K562 (cell line): Measurements from ENCODE around the gene CTTNBP2NL. TPM values are rescaled to one million over a fixed set of nuclear protein-coding genes. Genes with fewer than 3 reads are reported as not detected.

Source experiments
- ATAC-seq: fragments of 200-7000 bp; cut with Tn5 transposase; 3 replicates; pipeline ENCODE4 v1.9.1; 2020; ENCODE audit warnings: moderate library complexity
- BruUV-seq: library from RNA; stranded (reverse); fragments of 400-500 nt; replicated peaks from 2 replicates; lab custom pipeline; 2021; lab: Mats Ljungman, UMichigan
- CTCF ChIA-PET: fragments of 300-600 bp; formaldehyde crosslinking; extraction: SDS; loops from one replicate; lab custom pipeline; 2021; ENCODE audit warnings: low intra/inter-chr PET ratio; lab: Yijun Ruan, JAX
- POLR2A ChIA-PET: fragments of 300-600, 350-650 bp; sonication (Branson Sonifier 250); formaldehyde crosslinking; extraction: SDS; loops from one replicate; lab custom pipeline; 2021; ENCODE audit warnings: antibody characterized with exemption, inconsistent platforms; lab: Yijun Ruan, JAX
- DNase-seq, 4 experiments: peaks; one replicate each; pipeline versions ENCODE4 v3.0.0 to v3.0.0-alpha.2; 2011 to 2018; ENCODE audit warnings: low spot score in 3 of 4, mixed read lengths in 3 of 4; ENCODE audit errors: extremely low read depth in 1 of 4
- FAIRE-seq: peaks from 2 replicates; lab custom pipeline; 2011; peaks lifted over from hg19 to GRCh38; lab: Jason Lieb, UNC
- H2AFZ ChIP-seq: 2 replicates; pipeline ENCODE4 v1.6.0; 2011; ENCODE audit warnings: low read depth, low read length, control low read depth, inconsistent platforms
- H3K27ac ChIP-seq: fragments of 200-600 bp; 3 replicates; pipeline ENCODE4 v1.8.0; 2011; ENCODE audit warnings: low read depth, mild to moderate bottlenecking, control low read depth, inconsistent platforms, low read length, moderate library complexity, mixed read lengths; ENCODE audit errors: extremely low read depth
- H3K27me3 ChIP-seq, 2 experiments: fragments of 300-600 bp in 1 of 2; 2 replicates in 1 of 2; 3 replicates in 1 of 2; pipeline versions ENCODE4 v1.6.0 to v1.8.0; 2011; ENCODE audit warnings: inconsistent platforms in 2 of 2, low read length in 2 of 2, mild to moderate bottlenecking in 1 of 2, mixed read lengths in 1 of 2, moderate library complexity in 1 of 2; ENCODE audit not compliant: control insufficient read depth in 2 of 2, insufficient read depth in 2 of 2
- H3K36me3 ChIP-seq: fragments of 300-600 bp; 3 replicates; pipeline ENCODE4 v1.8.0; 2011; ENCODE audit warnings: mild to moderate bottlenecking, low read length, inconsistent platforms; ENCODE audit not compliant: control insufficient read depth, insufficient read depth
- H3K4me1 ChIP-seq, 2 experiments: fragments of 200-600 bp in 1 of 2; replicated peaks in 1 of 2; 2 replicates in 1 of 2; 3 replicates in 1 of 2; pipeline versions ENCODE4 v1.5.1 to v1.8.0; 2011; ENCODE audit warnings: inconsistent platforms in 2 of 2, low read length in 2 of 2, mild to moderate bottlenecking in 1 of 2, mixed read lengths in 1 of 2, moderate library complexity in 1 of 2; ENCODE audit not compliant: control insufficient read depth in 2 of 2, insufficient read depth in 2 of 2
- H3K4me2 ChIP-seq: 2 replicates; pipeline ENCODE4 v1.6.1; 2011; ENCODE audit warnings: low read length, control low read depth, inconsistent platforms, mixed read lengths; ENCODE audit not compliant: insufficient read depth
- H3K4me3 ChIP-seq: fragments of 200-600 bp; sonication (generic), shearing (Covaris generic); 2 replicates; pipeline ENCODE4 v1.5.1; 2016; ENCODE audit warnings: control low read depth, inconsistent platforms
- H3K79me2 ChIP-seq: fragments of 200-600 bp; 3 replicates; pipeline ENCODE4 v1.8.0; 2011; ENCODE audit warnings: low read length, inconsistent platforms; ENCODE audit not compliant: control insufficient read depth, insufficient read depth
- H3K9ac ChIP-seq, 2 experiments: 2 replicates each; pipeline versions ENCODE4 v1.6.0 to v1.6.1; 2011; ENCODE audit warnings: low read depth in 2 of 2, low read length in 2 of 2, control low read depth in 1 of 2, inconsistent platforms in 1 of 2, mild to moderate bottlenecking in 1 of 2, mixed read lengths in 1 of 2; ENCODE audit not compliant: insufficient read depth in 1 of 2
- H3K9me1 ChIP-seq: one replicate; pipeline ENCODE4 v1.6.0; 2011; ENCODE audit warnings: inconsistent platforms, mild to moderate bottlenecking, low read length, moderate library complexity; ENCODE audit not compliant: control insufficient read depth, insufficient read depth
- H3K9me3 ChIP-seq: replicated peaks from 2 replicates; pipeline ENCODE4 v1.5.1; 2011; ENCODE audit warnings: low read depth, low read length, inconsistent platforms; ENCODE audit not compliant: control insufficient read depth, insufficient read depth
- H4K20me1 ChIP-seq: replicated peaks from 2 replicates; pipeline ENCODE4 v1.6.1; 2011; ENCODE audit warnings: low read length, inconsistent platforms, mixed read lengths; ENCODE audit not compliant: control insufficient read depth, insufficient read depth
- HBP1 ChIP-seq: fragments of 450-650 bp; formaldehyde crosslinking; IDR thresholded peaks from 2 replicates; pipeline ENCODE4 v1.4.0; 2022; ENCODE audit warnings: missing genetic modification characterization
- ZNF316 ChIP-seq: fragments of 450-650 bp; IDR thresholded peaks from 2 replicates; pipeline ENCODE4 v1.6.1; 2016
- WGBS: fragments of 100-300 bp; shearing (Covaris generic); methylation state at CpG from one replicate; pipeline ENCODE4 v1.1.6; 2016; ENCODE audit warnings: low coverage, mixed read lengths; ENCODE audit not compliant: insufficient coverage; ENCODE audit errors: missing lambda C conversion rate; 5-methylcytosine and 5-hydroxymethylcytosine counted together
- in situ Hi-C: fragments of 300-500 bp; cut with MboI; formaldehyde crosslinking; loops from 4 replicates; pipeline ENCODE4 v1.15.0; 2018; ENCODE audit warnings: inconsistent platforms, mixed read lengths
- intact Hi-C: fragments of 100-400 bp; cut with micrococcal nuclease; formaldehyde crosslinking; loops from 2 replicates; pipeline ENCODE4 v1.14.2; 2022
- polyA plus RNA-seq, 8 experiments: library from polyadenylated mRNA; depleted of rRNA in 4 of 8; stranded (reverse) in 5 of 8; unstranded in 3 of 8; fragments of >200 nt; fragmentation: Nextera tagmentation in 2 of 8; fragmentation: Illumina TruSeq in 1 of 8; extraction: Ambion mirVana in 2 of 8; extraction: Trizol in 1 of 8; gene quantifications; 2 replicates each; pipeline versions ENCODE4 v1.2.1 to v1.2.3, GENCODE V29; 2011 to 2014; ENCODE audit warnings: inconsistent platforms in 1 of 8, missing spikeins in 1 of 8
- total RNA-seq, 7 experiments: library from RNA; depleted of rRNA in 6 of 7; stranded (reverse); fragments of >200 nt in 6 of 7; fragmentation: Illumina TruSeq in 2 of 7; extraction: Trizol in 2 of 7; gene quantifications; 2 replicates each; pipeline versions ENCODE4 v1.2.1 to v1.2.3, GENCODE V29; 2011 to 2021; ENCODE audit warnings: low replicate concordance in 1 of 7
- TF ChIP-seq, protein P1 (sequence below): sonication (generic); formaldehyde crosslinking; IDR thresholded peaks from 2 replicates; pipeline ENCODE4 v1.8.0; 2022; ENCODE audit warnings: mild to moderate bottlenecking, low read depth, missing genetic modification reagents

CTTNBP2NL gene
- total and polyA plus RNA-seq, 9 of the 15 experiments (the other 6 are each of a cell fraction or from before 2014, with no cell fraction given), result 0.27 to 1.4 (median 0.62) TPM

DNA sequence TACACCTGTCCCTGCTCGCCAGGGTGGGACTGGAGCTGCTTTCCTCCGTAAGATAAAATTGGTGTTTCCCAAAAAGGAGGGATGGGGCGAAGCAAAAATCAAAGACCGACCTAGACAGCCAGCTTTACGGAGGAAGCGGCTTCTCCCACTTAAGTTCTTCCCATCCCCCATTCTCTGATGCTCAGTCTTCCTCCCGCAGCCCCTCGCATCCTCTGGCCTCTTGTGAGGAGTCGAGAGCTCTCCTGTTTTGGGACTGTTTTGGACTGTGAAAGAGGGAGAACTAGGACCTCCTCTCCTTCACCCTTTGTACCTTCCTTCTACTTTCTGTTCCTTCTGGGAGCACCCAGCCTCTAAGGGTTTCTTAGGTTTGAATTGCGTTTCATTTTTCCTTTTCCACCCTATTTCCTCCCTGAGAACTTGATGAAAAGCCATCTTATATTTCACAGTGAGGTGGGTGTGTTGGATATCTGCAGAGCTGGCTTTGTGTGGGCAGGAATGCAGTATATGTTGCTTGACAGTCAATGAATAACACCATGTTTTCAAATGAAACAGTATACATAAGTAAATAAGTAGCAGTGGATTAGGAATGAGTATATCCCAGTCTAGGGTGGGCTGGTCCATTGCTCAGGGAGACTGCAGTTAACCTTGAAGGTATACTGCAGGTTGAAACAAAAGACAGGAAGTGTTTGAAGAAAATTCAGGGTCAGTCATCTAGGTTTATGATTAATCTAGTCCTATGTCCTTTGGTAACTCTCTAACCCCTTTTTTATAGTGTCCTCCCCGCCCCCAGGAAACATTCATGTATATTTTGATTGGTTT is 848 bp downstream of the CTTNBP2NL start:
- in situ Hi-C loops (no loop called here), intact Hi-C loops (no loop called here)
- H3K9me3 ChIP-seq, result no peaks in the 10 kb centered on the region
- no peaks in the 10 kb centered on the region for H3K9me1 ChIP-seq
- ATAC-seq (no peak), FAIRE-seq (no peak), DNase-seq (no peak)
- WGBS, result 16% methylated on average over 11 of the region's 11 CpGs
- H3K4me1 ChIP-seq, result peaks cover 11 to 22% of the 10 kb centered on the region in 2 experiments; a peak in 4 of 5 replicates
- no peaks in the 10 kb centered on the region for H3K36me3 ChIP-seq
- no peaks in the 10 kb centered on the region for H4K20me1 ChIP-seq
- ChIA-PET POLR2A (interaction anchor here (0.6 to 1.3 kb wide), 3 partner anchors 14 to 65 kb away, joined by 3 to 6 read pairs (median 4); no protein-coding TSS in a partner anchor), CTCF (no interaction called here)
- TF ChIP-seq, protein P1, sequence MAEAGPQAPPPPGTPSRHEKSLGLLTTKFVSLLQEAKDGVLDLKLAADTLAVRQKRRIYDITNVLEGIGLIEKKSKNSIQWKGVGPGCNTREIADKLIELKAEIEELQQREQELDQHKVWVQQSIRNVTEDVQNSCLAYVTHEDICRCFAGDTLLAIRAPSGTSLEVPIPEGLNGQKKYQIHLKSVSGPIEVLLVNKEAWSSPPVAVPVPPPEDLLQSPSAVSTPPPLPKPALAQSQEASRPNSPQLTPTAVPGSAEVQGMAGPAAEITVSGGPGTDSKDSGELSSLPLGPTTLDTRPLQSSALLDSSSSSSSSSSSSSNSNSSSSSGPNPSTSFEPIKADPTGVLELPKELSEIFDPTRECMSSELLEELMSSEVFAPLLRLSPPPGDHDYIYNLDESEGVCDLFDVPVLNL (CRISPR knock-in tag), result 0 out of 2 replicates have a peak, but pooled peaks have one; percentile 8
- no peak for TF ChIP-seq ZNF316
- H3K27ac ChIP-seq, result no peak overlapping the region
- peak overlapping the region; percentile 51 for H3K4me3 ChIP-seq
- BruUV-seq, result no TSS peak
- no peaks in the 10 kb centered on the region for H3K79me2 ChIP-seq
- H3K27me3 ChIP-seq, result peaks cover 3 to 8% of the 10 kb centered on the region in 2 experiments
- peak overlapping the region; percentile 86 for H3K4me2 ChIP-seq
- H3K9ac ChIP-seq, result peak overlapping the region in 1 of 2 experiments; percentile 83; a peak in 2 of 4 replicates
- peak overlapping the region; percentile 93 for H2AFZ ChIP-seq

- BruUV-seq, result no TSS peak
- no peaks in the 10 kb centered on the region for H4K20me1 ChIP-seq
- H3K9me1 ChIP-seq, result no peaks in the 10 kb centered on the region
- FAIRE-seq, result no peak
- intact Hi-C loops, result no loop called here
- in situ Hi-C loops, result no loop called here
- H3K36me3 ChIP-seq, result no peaks in the 10 kb centered on the region
- TF ChIP-seq ZNF316, result 0 out of 2 replicates have a peak, but pooled peaks have one; percentile 29
- TF ChIP-seq HBP1 (CRISPR knock-in tag), result no peak
- TF ChIP-seq, all 486 proteins: peak for 1
- DNase-seq (no peak), ATAC-seq (no peak)
- ChIA-PET CTCF (no interaction called here), POLR2A (interaction anchor here (1.0 kb wide), 1 partner anchor 65 kb away, joined by 4 read pairs; no protein-coding TSS in a partner anchor)
- Histone ChIP-seq H3K4me3 (no peak overlapping the region), H3K27me3 (peaks cover 3 to 8% of the 10 kb centered on the region in 2 experiments), H3K4me2 (no peak overlapping the region), H2AFZ (no peak overlapping the region), H3K9ac (no peak overlapping the region), H3K9me3 (no peaks in the 10 kb centered on the region), H3K79me2 (no peaks in the 10 kb centered on the region), H3K27ac (no peak overlapping the region), H3K4me1 (peaks cover 11 to 22% of the 10 kb centered on the region in 2 experiments; a peak in 4 of 5 replicates)
- WGBS, result 3% methylated on average over 4 of the region's 4 CpGs
Measured at GRCh38 chr1:112397841-112398240, 1.8 kb downstream of the CTTNBP2NL start.
